ENCODE results near the gene THAP6. TPM values are rescaled to one million over a fixed set of nuclear protein-coding genes. Genes with fewer than 3 reads are reported as not detected.

THAP6 gene
- 7.1 and 9.5 TPM in 2 replicates for total RNA-seq

GRCh38 chr4:75514131-75514948 lies at the start of gene THAP6, which contains the start of gene RCHY1:
Gene THAP6 (plus strand): TSS chr4:75514473. CDS start chr4:75515453, 980 bp downstream.
Gene RCHY1 (minus strand): TSS chr4:75514403. CDS start chr4:75514286, 117 bp downstream.

GRCh38 chr4:75555294-75556164 lies 41.3 kb downstream of the THAP6 start, which contains the start of gene ODAPH:
Gene ODAPH (plus strand): TSS chr4:75556066. CDS start chr4:75556083, 17 bp downstream.

Other genes with a start within 250 kb of the THAP6 start
- gene RCHY1, start 70 bp upstream of the THAP6 start, total RNA-seq, result 8.2 and 14.6 TPM in 2 replicates
- gene ODAPH, start 41.6 kb downstream of the THAP6 start, total RNA-seq, result 0.15 TPM in 1 of 2 replicates, not detected in the other
- gene CDKL2, start 116.1 kb downstream of the THAP6 start, total RNA-seq, result not detected in 2 replicates
- 87.3 and 94.4 TPM in 2 replicates for gene G3BP2, start 158.9 kb downstream of the THAP6 start, total RNA-seq
- 70.0 and 74.5 TPM in 2 replicates for gene USO1, start 210.1 kb downstream of the THAP6 start, total RNA-seq